Prostate gland (tissue), 2 donors: ENCODE results near the gene FUBP1.

Experiments used
- CTCF ChIP-seq, 4 experiments: fragments of 200-600 bp in 2 of 4; fragments of 450-650 bp in 2 of 4; sonication (generic) in 2 of 4; IDR thresholded peaks; 1 replicate in 3 of 4; 2 replicates in 1 of 4; pipeline ENCODE4 v1.5.1; 2016 to 2019; ENCODE audit warnings: antibody characterized with exemption in 4 of 4, mild to moderate bottlenecking in 2 of 4, moderate library complexity in 2 of 4
- POLR2A ChIP-seq: fragments of 450-650 bp; IDR thresholded peaks from one replicate; pipeline ENCODE4 v1.6.1; 2016; ENCODE audit warnings: antibody characterized with exemption, mild to moderate bottlenecking
- POLR2AphosphoS5 ChIP-seq: sonication (generic); formaldehyde crosslinking; IDR thresholded peaks from one replicate; pipeline ENCODE4 v1.6.1; 2017; ENCODE audit warnings: antibody characterized with exemption

DNA sequence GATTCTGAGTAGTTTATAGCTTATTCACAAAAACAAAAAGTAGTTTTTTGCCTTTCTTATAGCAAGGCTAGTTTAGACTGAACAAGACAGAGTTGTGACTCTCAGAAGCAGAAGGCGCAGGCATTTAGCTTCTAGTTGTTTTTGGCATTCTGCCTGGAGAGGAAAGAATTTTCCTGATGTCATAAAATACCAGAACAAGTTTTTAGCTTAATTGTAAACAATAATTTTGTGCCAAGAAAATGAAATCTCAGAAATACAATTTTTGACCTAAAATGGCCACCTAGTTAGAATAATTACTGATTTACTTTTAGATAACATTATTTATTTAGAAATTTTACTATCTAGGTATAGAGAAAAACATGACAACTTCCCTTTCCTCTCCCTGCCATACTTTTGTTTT lies 26.9 kb upstream of the FUBP1 start:
- TF ChIP-seq CTCF (IDR thresholded peaks at IDR 0.05) (no peak), POLR2A (no peak), POLR2AphosphoS5 (peak; percentile 67)
